Pancreas (tissue), 10 donors: Measurements from ENCODE around the gene C14orf132. TPM values are rescaled to one million over a fixed set of nuclear protein-coding genes. Genes with fewer than 3 reads are reported as not detected.

Experiments used
- ATAC-seq, 4 donors: fragments of 200-7000 bp; cut with Tn5 transposase; one replicate each; pipeline versions ENCODE4 v1.8.0 to v1.9.1; 2020; ENCODE audit warnings: mild to moderate bottlenecking in 4 of 4, moderate library complexity in 4 of 4
- DNase-seq, 6 donors: peaks; one replicate each; pipeline ENCODE4 v3.0.0-alpha.2; 2020
- FAIRE-seq: peaks from 2 replicates; lab custom pipeline; 2012; peaks lifted over from hg19 to GRCh38; lab: Jason Lieb, UNC
- H3K27ac ChIP-seq, 4 donors: fragments of 200-600 bp; sonication (generic); 1 replicate in 3 of 4; 2 replicates in 1 of 4; pipeline versions ENCODE4 v1.5.0 to v1.8.0; 2020
- H3K27me3 ChIP-seq, 4 donors: fragments of 200-600 bp; one replicate each; pipeline ENCODE4 v1.8.0; 2021
- H3K36me3 ChIP-seq, 3 donors: fragments of 200-600 bp; sonication (generic) in 1 of 3; one replicate each; pipeline versions ENCODE4 v1.5.0 to v1.8.0; 2020 to 2021
- H3K4me1 ChIP-seq, 3 donors: fragments of 200-600 bp; one replicate each; pipeline ENCODE4 v1.8.0; 2021
- H3K4me3 ChIP-seq, 4 donors: fragments of 200-600 bp; sonication (generic) in 2 of 4; one replicate each; pipeline versions ENCODE4 v1.5.0 to v1.8.0; 2020 to 2021
- H3K9me3 ChIP-seq, 4 donors: fragments of 200-600 bp; one replicate each; pipeline ENCODE4 v1.8.0; 2021
- CTCF ChIP-seq, 4 donors: fragments of 200-600 bp; sonication (generic) in 3 of 4; IDR thresholded peaks; one replicate each; pipeline versions ENCODE4 v1.5.0 to v1.8.0; 2021; ENCODE audit warnings: antibody characterized with exemption in 4 of 4
- WGBS, 2 donors: extraction: QIAGEN DNeasy Blood & Tissue Kit; methylation state at CpG; one replicate each; pipeline ENCODE4 v1.1.7; 2013; 5-methylcytosine and 5-hydroxymethylcytosine counted together
- intact Hi-C, 3 donors: fragments of 100-400 bp; cut with DNase I; formaldehyde crosslinking; loops; one replicate each; pipeline versions ENCODE4 v1.11.1 to v1.14.2; 2022
- polyA plus RNA-seq, 2 donors: library from polyadenylated mRNA; stranded (reverse); fragments of 200-250 nt; gene quantifications; one replicate each; pipeline ENCODE4 v1.2.3, GENCODE V29; 2013
- total RNA-seq, 6 donors: library from RNA; stranded (reverse); fragmentation: NEBNext Ultra II Directional in 4 of 6; extraction: Animal tissue kit (Norgen Biotek cat#: 25700) in 4 of 6; gene quantifications; one replicate each; pipeline versions ENCODE4 v1.2.1 to v1.2.4, GENCODE V29; 2021 to 2023
- donor health status: healthy with polysubstance abuse.
- donor health status: DM: no; HTN: no; CAD: no; lungs with moderate emphysema.
- donor health status: DM: no; HTN: no; CAD: no.
- donor health status: control.
- donor health status: control.
- donor health status: Bipolar disorder and iron deficiency.
- donor health status: DM: yes; HTN: yes; CAD: no.
- donor health status: DM: no; HTN: no; CAD: no.
- donor health status: DM: no; HTN: no; CAD: no.
- donor health status: DM: yes; HTN: yes; CAD: no.

Gene C14orf132
- total and polyA plus RNA-seq, 8 donors, result 1.5 to 11.7 (median 3.7) TPM

- FAIRE-seq (no peak), ATAC-seq (no peak), DNase-seq (no peak)
- no peak for TF ChIP-seq CTCF (IDR thresholded peaks at IDR 0.05)
- intact Hi-C loops, result no loop called here
- Histone ChIP-seq H3K27ac (no peak overlapping the region), H3K36me3 (no peaks in the 10 kb centered on the region), H3K4me3 (no peak overlapping the region), H3K9me3 (no peaks in the 10 kb centered on the region), H3K4me1 (no peaks in the 10 kb centered on the region), H3K27me3 (no peaks in the 10 kb centered on the region)
- WGBS, 2 donors, result 78 to 88% methylated on average over 4 of the region's 4 CpGs
Observed at GRCh38 chr14:96062010-96062409, 22.8 kb downstream of the C14orf132 start.

- Histone ChIP-seq H3K4me3 (no peak overlapping the region), H3K4me1 (no peaks in the 10 kb centered on the region), H3K27me3 (no peaks in the 10 kb centered on the region), H3K36me3 (no peaks in the 10 kb centered on the region), H3K27ac (no peak overlapping the region), H3K9me3 (no peaks in the 10 kb centered on the region)
- WGBS, 2 donors, result 80 to 93% methylated on average over 6 of the region's 6 CpGs
- TF ChIP-seq CTCF (IDR thresholded peaks at IDR 0.05), result no peak
- intact Hi-C loops, result no loop called here
- no peak for ATAC-seq
- DNase-seq, result peak in 1 of 6 donors; percentile 21
- no peak for FAIRE-seq
Observed at GRCh38 chr14:96062506-96062905, 23.3 kb downstream of the C14orf132 start.

DNA sequence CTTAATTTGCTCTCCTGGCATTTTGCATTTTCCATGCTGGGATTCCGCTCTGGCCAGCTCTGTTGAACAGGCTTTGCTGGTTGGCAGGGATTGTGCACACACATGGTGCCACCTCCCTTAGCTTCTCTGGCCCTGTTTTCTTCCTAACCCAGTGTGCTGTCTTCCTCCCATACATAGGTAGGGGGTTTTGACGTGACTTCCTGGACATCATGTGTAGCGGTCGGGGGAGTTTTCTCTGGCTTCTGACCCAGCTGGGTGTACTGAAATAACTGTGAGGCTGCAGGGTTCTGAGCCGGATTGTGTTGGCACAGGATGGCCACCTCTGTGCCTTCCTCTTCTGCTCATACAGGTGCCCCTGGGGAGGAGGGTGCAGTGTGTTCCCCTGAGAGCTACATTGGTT is 25.7 kb downstream of the C14orf132 start:
- H3K9me3 ChIP-seq, result no peaks in the 10 kb centered on the region
- no peaks in the 10 kb centered on the region for H3K36me3 ChIP-seq
- H3K4me3 ChIP-seq, result no peak overlapping the region
- DNase-seq, result peak in 1 of 6 donors; percentile 28
- H3K27me3 ChIP-seq, result no peaks in the 10 kb centered on the region
- 63 to 82% methylated on average over 5 of the region's 5 CpGs for WGBS, 2 donors
- intact Hi-C loops, result no loop called here
- no peak for FAIRE-seq
- no peak overlapping the region for H3K27ac ChIP-seq
- no peaks in the 10 kb centered on the region for H3K4me1 ChIP-seq
- no peak for TF ChIP-seq CTCF (IDR thresholded peaks at IDR 0.05)
- peak in 1 of 4 donors; percentile 34 for ATAC-seq

DNA sequence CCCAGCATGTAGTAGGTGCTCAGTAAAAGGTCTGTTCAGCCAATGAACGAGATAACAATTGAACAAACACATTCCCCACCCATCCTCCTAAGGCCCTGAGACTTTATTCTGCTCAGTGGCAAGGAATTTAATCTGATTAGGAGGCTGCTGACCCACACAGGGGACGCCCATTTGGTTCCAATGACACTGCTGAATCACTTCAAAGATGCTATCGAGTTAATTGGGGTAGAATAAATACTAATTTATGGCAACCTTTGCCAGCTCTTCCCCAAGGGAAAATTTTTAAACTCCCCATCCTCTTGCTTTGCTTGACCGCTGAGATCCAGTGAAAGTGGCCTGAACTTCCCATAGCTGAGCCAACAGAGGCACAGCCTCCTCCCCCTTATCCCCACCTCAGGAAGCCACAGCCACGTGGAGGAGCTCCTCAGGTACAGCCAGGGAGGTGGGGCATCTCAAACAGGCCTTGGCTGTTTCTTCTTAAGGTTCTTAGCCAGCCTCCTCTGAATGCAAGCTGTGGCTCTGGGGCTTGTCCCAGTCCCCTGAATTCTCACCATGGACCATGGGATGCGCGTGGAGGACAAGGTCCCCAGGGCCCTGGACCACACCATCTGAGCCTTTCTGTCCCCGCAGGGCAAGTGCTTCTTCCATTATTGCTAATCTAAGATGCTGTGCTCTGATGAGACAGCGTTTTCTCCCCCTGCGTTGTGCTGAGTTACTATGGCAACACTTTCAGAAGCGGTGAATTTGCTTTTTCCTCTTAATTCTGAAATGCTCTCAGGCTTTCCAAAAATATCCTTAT is 26.7 kb downstream of the C14orf132 start:
- H3K9me3 ChIP-seq, result no peaks in the 10 kb centered on the region
- no peak overlapping the region for H3K27ac ChIP-seq
- no peak for TF ChIP-seq CTCF (IDR thresholded peaks at IDR 0.05)
- no peaks in the 10 kb centered on the region for H3K4me1 ChIP-seq
- FAIRE-seq (no peak), ATAC-seq (peak in 1 of 4 donors; percentile 26), DNase-seq (peak in 1 of 6 donors; percentile 15)
- H3K36me3 ChIP-seq, result no peaks in the 10 kb centered on the region
- intact Hi-C loops, result no loop called here
- H3K27me3 ChIP-seq, result no peaks in the 10 kb centered on the region
- 58 to 74% methylated on average over 11 of the region's 11 CpGs for WGBS, 2 donors
- no peak overlapping the region for H3K4me3 ChIP-seq

- ATAC-seq, result no peak
- DNase-seq, result peak in 1 of 6 donors; percentile 41
- intact Hi-C loops, result no loop called here
- Histone ChIP-seq H3K27me3 (no peaks in the 10 kb centered on the region), H3K4me1 (no peaks in the 10 kb centered on the region), H3K4me3 (no peak overlapping the region), H3K36me3 (no peaks in the 10 kb centered on the region), H3K27ac (no peak overlapping the region), H3K9me3 (no peaks in the 10 kb centered on the region)
- WGBS, 2 donors, result 70 to 90% methylated on average over 5 of the region's 5 CpGs
- no peak for FAIRE-seq
- no peak for TF ChIP-seq CTCF (IDR thresholded peaks at IDR 0.05)
Observed at GRCh38 chr14:96066976-96067375, 27.8 kb downstream of the C14orf132 start.
